Hippocampal formation (tissue), 2 donors: Measurements from ENCODE around the gene ALKBH6.
A peak's percentile ranks its signal among the peaks of the same experiment; 100 is the strongest.

Source experiments
- DNase-seq, 2 donors: peaks; one replicate each; lab custom pipeline; 2025; lab: John Stamatoyannopoulos, UW

The ALKBH6 gene

DNA sequence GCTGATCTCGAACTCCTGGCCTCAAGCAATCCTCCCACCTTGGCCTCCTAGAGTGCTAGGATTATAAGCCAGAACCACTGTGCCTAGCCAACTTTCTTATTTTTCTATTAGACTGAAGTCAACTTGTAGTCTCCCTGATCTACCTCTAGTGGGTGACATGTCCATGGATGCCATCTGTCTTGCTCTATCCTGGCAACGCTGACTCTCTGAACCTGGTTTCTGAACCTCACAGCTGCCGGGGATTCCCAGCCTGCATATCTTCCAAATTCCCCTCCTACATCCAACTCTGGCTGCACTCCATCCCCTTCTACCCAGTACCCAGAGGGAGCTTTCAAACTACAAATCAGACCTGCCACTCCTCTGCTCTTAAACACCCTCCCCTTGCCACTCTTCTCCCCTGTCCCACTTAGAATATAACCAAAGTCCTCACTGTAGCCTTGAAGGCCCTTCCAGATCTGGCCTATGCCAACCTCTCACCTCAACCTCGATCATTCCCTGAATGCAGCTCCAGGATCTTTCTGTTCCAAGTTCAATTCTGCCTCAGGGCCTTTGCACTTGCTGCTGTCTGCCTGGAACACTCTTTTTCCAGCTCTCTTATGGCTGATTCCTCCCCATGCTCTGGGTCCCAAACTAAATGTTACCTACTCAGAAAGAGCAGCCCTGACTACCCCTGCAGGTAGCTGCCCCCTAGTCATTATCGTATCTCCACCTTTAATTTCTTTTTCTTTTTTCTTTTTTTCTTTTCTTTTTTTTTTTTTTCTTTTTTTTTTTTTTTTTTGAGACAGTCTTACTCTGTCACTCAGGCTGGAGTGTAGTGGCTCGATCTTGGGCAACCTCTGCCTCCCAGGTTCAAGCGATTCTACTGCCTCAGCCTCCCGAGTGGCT lies 16.5 kb upstream of the ALKBH6 start:
- no peak for DNase-seq

DNA sequence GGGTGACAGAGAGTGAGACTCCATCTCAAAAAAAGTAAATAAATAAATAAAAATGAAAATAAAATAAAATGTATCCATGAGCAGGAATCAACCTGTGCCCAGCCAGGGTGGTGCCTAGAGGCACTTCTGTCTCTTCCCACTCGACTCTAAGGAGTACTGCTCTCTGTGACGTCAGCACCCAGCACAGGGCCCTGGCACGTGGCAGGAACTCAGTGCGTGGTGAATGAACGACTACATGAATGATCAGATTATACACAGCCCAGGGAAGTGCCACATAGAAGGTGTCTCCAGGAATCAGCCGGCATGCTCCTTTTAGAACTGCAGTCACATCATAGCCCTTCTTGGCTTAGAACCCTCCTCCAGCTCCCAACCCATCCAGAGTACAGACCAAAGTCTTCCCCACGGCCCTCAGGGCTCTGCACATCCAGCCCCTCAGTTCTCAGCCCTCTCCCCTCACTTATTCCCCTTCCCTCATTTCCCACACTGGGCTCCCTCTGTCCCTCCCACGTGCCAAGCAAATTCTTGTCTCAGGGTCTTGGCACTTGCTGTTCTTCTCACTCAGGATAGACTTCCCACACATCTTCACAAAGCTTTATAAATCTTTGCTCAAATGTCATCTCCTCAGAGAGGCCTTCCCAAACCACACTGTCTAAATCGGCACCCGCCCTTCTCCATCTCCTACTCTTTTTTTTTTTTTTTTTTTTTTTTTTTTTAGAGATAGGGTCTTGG lies 14.5 kb upstream of the ALKBH6 start:
- DNase-seq: no peak

DNA sequence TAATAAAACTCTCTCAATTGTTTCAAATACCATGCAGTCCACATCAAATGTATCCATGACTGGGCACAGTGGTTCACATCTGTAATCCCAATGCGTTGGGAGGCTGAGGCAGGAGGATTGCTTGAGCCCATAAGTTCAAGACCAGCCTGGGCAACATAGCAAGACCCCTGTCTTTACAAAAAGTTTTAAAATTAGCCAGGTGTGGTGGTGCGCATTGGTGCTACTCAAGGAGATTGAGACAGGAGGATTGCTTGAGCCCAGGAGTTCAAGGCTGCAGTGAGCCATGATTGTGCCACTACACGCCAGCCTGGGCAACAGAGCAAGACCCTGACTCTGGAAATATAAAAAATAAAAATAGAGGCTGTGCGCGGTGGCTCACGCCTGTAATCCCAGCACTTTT lies 13.7 kb upstream of the ALKBH6 start:
- DNase-seq: no peak

- no peak for DNase-seq
Observed at GRCh38 chr19:36026091-36026876, 12.3 kb upstream of the ALKBH6 start.

GRCh38 chr19:36025541-36025940 lies 11.5 kb upstream of the ALKBH6 start:
- no peak for DNase-seq

DNA sequence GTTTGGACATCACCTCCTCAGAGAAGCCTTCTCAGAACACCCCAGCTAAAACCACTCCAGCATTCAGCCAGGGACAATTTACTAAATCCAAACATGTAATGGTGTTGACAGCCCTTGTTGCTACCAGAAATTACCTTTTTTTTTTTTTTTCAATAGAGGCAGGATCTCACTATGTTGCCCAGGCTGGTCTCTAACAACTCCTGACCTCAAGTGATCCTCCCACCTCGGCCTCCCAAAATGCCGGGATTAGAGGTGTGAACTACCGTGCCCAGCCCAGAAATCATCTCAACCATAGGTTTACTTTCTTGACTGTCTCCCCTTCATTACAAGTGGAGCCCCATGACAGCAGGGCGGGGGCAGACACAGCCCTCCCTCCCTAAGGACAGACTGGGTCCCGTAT lies 9.4 kb upstream of the ALKBH6 start:
- no peak for DNase-seq

DNA sequence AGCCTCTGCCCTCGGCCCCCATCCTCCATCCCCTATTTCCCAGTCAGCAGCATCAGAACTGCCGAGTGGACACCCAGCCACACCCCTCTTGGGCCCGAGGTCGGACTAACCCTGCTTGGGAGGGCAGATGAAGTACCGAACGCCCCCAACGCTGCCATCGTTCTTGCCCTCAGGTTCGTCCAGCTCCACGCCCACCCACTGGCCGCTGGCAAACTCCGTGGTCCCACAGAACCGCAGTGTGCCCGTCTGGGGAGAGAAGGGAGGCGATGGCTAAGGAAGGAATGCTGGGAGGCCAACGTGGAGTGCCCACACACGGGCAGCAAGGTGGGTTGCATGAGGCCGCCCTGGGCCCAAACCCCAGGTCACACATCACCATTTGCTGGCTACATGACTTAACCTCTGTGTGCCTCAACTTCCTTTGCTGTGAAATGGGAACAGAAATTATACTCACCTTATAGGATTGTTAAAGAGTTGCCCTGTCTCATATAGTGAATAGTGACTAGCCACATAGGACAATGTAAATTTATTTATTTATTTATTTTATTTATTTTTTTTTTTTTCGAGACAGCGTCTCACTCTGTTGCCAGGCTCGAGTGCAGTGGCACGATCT lies 5.2 kb upstream of the ALKBH6 start:
- DNase-seq: no peak

DNA sequence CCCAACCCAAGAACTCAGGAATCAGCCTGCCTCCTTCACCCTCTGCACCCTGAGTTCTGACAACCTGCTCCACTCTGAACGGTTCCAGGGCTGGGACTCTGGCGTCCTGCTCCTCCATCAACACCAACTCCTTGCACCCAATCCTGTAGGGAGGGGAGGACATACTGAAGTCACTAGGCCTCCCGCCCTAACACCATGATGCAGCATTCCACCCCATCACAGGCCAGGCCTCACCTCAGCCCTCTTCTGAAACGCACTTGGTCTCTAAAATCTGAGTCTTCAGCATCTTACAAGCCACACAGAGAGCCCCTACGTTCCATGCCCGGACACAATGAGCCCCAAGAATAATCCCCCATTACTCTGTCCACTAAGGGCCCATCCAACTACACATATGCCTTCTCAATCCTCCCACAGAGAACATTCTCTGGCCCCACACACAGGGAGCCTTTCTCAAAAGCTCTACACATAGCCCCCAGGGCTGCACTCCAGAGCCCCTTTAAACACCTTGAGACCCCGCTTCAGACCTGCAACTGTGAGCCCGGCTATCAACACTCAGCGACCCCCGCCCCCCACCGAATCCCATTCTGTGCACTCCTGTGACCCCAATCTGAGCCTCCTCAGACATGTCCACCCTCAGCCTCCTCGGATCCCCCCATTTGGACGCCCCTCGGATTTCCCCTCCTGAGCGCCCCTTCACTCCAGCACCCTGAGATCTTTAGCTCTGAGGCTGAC lies 567 bp downstream of the ALKBH6 start:
- no peak for DNase-seq

DNA sequence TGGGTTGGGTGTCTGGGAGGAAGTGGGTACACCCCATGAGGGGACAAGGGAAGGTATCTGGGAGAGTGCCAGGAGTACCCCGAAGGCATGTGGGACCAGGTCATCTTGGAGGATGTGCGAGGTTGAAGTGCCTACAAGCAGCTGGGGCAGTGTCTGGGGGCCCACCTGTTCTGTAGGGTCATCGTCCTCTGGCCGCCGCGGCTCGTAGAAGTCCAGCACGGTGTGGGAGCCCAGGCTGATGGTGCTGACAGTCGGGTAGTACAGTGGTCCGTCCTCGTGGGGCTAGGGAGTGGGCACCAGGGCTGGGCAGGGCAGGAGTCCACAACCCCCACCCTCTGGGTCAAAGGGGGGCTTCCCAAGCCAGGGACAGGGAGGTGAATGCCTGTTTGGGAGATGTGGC lies 3.6 kb downstream of the ALKBH6 start:
- DNase-seq: no peak

- no peak for DNase-seq
Observed at GRCh38 chr19:36009633-36010379, 4.2 kb downstream of the ALKBH6 start.

DNA sequence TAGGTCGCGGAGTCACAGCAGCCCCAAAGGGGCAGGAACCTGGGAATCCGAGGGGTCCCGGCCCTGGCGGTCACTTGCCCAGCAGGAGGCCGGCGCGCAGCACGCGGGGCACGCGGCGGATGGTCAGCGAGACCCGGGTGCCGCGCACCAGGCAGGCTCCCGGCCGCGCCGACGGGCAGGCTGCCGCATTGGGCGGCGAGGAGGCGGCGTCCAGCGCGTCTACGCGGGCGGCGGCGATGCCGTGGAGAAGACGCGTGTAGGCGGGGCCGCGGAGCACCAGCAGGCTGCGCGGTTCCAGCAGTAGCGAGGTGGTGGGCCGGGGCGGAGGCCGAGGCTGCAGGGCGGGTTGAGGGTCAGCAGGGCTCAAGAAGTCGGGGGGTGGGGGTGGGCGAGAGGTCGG lies 4.8 kb downstream of the ALKBH6 start:
- DNase-seq: peak; percentile 25 to 38

- no peak for DNase-seq
Observed at GRCh38 chr19:36008336-36008978, 5.6 kb downstream of the ALKBH6 start, which contains the start of gene SYNE4. TSS of gene SYNE4 (minus strand) at chr19:36008813. CDS start at chr19:36008681, 132 bp downstream.

- no peak for DNase-seq
Observed at GRCh38 chr19:36006955-36007354, 7.1 kb downstream of the ALKBH6 start.

DNA sequence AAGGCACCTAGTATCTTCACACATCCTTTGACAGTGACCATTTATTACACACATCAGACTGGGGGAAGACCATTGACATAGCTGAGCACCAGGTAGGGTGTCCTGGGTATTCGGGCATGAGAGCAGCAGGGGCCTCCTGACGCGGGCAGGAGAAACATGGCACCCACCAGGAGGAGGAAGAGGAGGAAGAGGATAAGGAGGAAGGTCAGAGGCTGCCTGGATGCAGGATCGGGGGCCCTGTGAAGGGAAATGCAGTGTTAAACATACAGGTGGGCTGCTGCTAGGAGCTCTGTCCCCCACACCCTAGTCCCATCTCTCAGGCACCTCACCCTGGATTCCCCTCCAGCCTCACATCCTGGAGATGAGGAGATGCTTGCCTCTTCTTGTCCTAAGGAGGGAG lies 10.7 kb downstream of the ALKBH6 start:
- no peak for DNase-seq

DNA sequence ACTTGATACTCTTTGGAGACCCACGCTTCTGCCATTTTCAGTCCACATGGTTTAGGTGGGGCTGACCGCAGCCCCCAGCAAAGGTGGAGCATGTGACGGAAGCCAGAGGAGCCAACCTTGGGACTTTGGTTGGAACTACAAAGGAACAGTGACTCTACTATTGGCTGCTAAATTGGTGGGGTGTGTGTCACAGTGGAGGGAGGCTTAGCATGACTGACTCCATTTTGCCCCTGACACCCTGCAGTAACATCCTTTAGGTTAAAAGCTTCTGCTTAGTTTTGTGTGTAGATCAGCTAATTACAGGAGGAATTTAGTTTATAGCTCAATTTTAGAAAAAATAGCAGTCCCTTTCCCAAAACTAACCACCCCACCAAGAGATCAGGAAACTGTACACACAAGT lies 12.4 kb downstream of the ALKBH6 start:
- no peak for DNase-seq

GRCh38 chr19:35996777-35997176 lies 17.2 kb downstream of the ALKBH6 start:
- no peak for DNase-seq

- peak; percentile 94 to 95 for DNase-seq
Observed at GRCh38 chr19:35995048-35995993, 18.7 kb downstream of the ALKBH6 start, which contains the start of gene SDHAF1. TSS of gene SDHAF1 (plus strand) at chr19:35995188. CDS start at chr19:35995275, 87 bp downstream.

DNA sequence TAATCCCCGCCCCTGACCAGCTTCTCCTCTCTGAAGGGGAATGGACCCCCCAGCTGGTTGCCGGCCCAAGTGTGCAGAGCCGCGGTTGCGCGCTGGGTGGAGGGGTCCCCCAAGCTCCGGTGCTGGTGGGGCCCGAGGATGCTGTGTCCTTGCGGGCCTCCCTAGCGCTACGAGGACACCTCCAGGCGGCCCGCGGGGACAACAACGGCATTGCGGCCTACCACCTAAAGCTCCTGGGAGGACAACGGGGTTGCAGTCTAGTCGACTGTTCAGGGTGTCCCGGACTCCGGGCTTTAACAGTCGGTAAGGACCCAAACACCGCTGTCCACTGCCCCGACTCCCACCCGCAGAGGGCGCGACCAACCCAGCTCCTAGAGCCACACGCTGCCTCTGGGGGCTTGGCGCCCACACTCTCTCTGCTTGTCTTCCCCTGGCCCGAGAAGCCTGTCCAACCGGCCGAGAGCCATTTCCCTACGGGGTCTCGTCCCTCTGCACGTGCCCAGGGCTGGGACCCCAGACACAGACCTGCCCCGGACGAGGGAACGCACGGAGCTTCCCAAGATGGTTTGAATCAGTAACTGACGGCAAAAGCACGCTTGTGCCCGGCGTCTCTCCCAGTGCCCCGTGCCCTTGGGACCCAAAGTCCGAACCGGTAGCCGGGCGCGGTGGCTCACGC lies 20.0 kb downstream of the ALKBH6 start:
- peak in 1 of 2 donors; percentile 14 for DNase-seq
